Esophagus squamous epithelium (tissue), 4 donors: ENCODE data around the gene SF3B2.
"Not testable (repeated sequence)": the region's sequence is repeated elsewhere in the genome, so short reads cannot be mapped to it uniquely, and the experiment has no call there.

ENCODE experiments used
- CTCF ChIP-seq, 6 experiments: fragments of 450-650 bp in 4 of 6; fragments of 200-600 bp in 2 of 6; sonication (generic) in 2 of 6; IDR thresholded peaks; one replicate each; pipeline ENCODE4 v1.5.1; 2016 to 2019; ENCODE audit warnings: antibody characterized with exemption in 6 of 6, mild to moderate bottlenecking in 4 of 6, moderate library complexity in 4 of 6
- POLR2A ChIP-seq, 4 donors: fragments of 450-650 bp; IDR thresholded peaks; one replicate each; pipeline ENCODE4 v1.6.1; 2017; ENCODE audit warnings: antibody characterized with exemption in 4 of 4, mild to moderate bottlenecking in 4 of 4, moderate library complexity in 3 of 4

DNA sequence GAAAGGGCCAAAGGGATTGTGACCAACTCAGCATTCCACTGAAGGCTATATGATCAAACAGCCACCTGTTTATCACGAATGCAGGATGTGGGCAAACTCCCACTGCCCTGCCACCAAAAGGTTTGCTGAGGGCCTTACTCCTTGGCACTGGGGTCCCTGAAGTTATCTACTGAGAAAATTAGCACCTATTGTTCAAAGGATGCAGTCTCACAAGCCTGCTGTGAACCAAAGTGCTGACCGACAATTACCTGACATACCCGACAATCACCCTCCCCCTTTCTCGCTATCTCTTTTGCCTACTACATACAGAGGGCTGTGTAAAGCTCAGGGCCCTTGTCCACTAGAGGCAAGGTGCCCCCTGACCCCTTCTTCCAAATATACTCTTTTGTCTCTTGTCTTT lies 42.1 kb upstream of the SF3B2 start:
- not testable (repeated sequence) for TF ChIP-seq CTCF, POLR2A (IDR thresholded peaks at IDR 0.05)
